GM23248 (cell line): ENCODE results near the gene EMILIN2. TPM values are rescaled to one million over a fixed set of nuclear protein-coding genes. Genes with fewer than 3 reads are reported as not detected.
A peak's percentile ranks its signal among the peaks of the same experiment; 100 is the strongest.
"Not testable (repeated sequence)": the region's sequence is repeated elsewhere in the genome, so short reads cannot be mapped to it uniquely, and the experiment has no call there.

Experiments
- DNase-seq: peaks from one replicate; pipeline ENCODE4 v3.0.0-alpha.2; 2015
- H2AFZ ChIP-seq: fragments of 200-600 bp; sonication (generic); 2 replicates; pipeline ENCODE4 v1.6.1; 2016; ENCODE audit warnings: antibody characterized with exemption
- H3F3A ChIP-seq: fragments of 200-600 bp; sonication (generic); 2 replicates; pipeline ENCODE4 v1.6.1; 2016; ENCODE audit warnings: mild to moderate bottlenecking, antibody characterized with exemption, mixed run types; ENCODE audit not compliant: insufficient read depth
- H3K27ac ChIP-seq: fragments of 200-600 bp; sonication (generic); 2 replicates; pipeline ENCODE4 v1.5.1; 2016; ENCODE audit warnings: mild to moderate bottlenecking
- H3K27me3 ChIP-seq: fragments of 200-600 bp; sonication (generic); replicated peaks from 2 replicates; pipeline ENCODE4 v1.6.1; 2016; ENCODE audit warnings: mild to moderate bottlenecking; ENCODE audit not compliant: insufficient read depth
- H3K36me3 ChIP-seq: fragments of 200-600 bp; sonication (generic); 2 replicates; pipeline ENCODE4 v1.6.1; 2016; ENCODE audit warnings: low read depth, mild to moderate bottlenecking
- H3K4me1 ChIP-seq: fragments of 200-600 bp; sonication (generic); 2 replicates; pipeline ENCODE4 v1.6.1; 2016; ENCODE audit warnings: mild to moderate bottlenecking; ENCODE audit not compliant: insufficient read depth
- H3K4me2 ChIP-seq: fragments of 200-600 bp; sonication (generic); one replicate; pipeline ENCODE4 v1.6.1; 2016; ENCODE audit warnings: mild to moderate bottlenecking; ENCODE audit not compliant: unreplicated experiment
- H3K4me3 ChIP-seq: fragments of 200-600 bp; sonication (generic); 2 replicates; pipeline ENCODE4 v1.5.1; 2016; ENCODE audit warnings: mild to moderate bottlenecking
- H3K79me2 ChIP-seq: fragments of 200-600 bp; sonication (generic); 2 replicates; pipeline ENCODE4 v1.6.1; 2016; ENCODE audit warnings: mild to moderate bottlenecking; ENCODE audit not compliant: insufficient read depth
- H3K9ac ChIP-seq: fragments of 200-600 bp; sonication (generic); 2 replicates; pipeline ENCODE4 v1.6.1; 2016; ENCODE audit warnings: mild to moderate bottlenecking
- H3K9me2 ChIP-seq: fragments of 200-600 bp; sonication (generic); 2 replicates; pipeline ENCODE4 v1.6.1; 2016; ENCODE audit warnings: mixed run types, mild to moderate bottlenecking, moderate library complexity; ENCODE audit not compliant: insufficient read depth
- H3K9me3 ChIP-seq: fragments of 200-600 bp; sonication (generic); one replicate; pipeline ENCODE4 v1.6.1; 2017; ENCODE audit warnings: low read depth
- H4K20me1 ChIP-seq: fragments of 200-600 bp; sonication (generic); 2 replicates; pipeline ENCODE4 v1.6.0; 2016; ENCODE audit not compliant: insufficient read depth
- EZH2 ChIP-seq: fragments of 200-600 bp; sonication (generic); IDR thresholded peaks from 2 replicates; pipeline ENCODE4 v1.6.1; 2018; ENCODE audit warnings: antibody characterized with exemption, mild to moderate bottlenecking; ENCODE audit not compliant: insufficient read depth, poor library complexity, severe bottlenecking
- EZH2phosphoT487 ChIP-seq: fragments of 200-600 bp; sonication (generic); IDR thresholded peaks from 2 replicates; pipeline ENCODE4 v1.6.1; 2018; ENCODE audit warnings: antibody characterized with exemption, moderate library complexity, mild to moderate bottlenecking, low read depth; ENCODE audit not compliant: insufficient read depth
- WGBS, 2 experiments: methylation state at CpG; one replicate each; pipeline ENCODE4 v1.1.6; 2015 to 2017; ENCODE audit warnings: low lambda C conversion rate in 2 of 2, low coverage in 1 of 2; ENCODE audit errors: missing lambda C conversion rate in 2 of 2; 5-methylcytosine and 5-hydroxymethylcytosine counted together
- in situ Hi-C: fragments of 300-500 bp; cut with MboI; formaldehyde crosslinking; loops from 2 replicates; pipeline ENCODE4 v1.15.0; 2020
- polyA plus RNA-seq: library from polyadenylated mRNA; unstranded; fragments of >200 nt; fragmentation: Nextera tagmentation; extraction: Ambion mirVana; gene quantifications from 2 replicates; pipeline ENCODE4 v1.2.1, GENCODE V29; 2016
- total RNA-seq: library from RNA; depleted of rRNA; stranded (reverse); fragments of >200 nt; shearing (Covaris generic); gene quantifications from 2 replicates; pipeline ENCODE4 v1.2.3, GENCODE V29; 2014

The EMILIN2 gene
- total and polyA plus RNA-seq, 2 experiments from 2014 or later, result 9.0 to 23.9 TPM

GRCh38 chr18:2914185-2914880, 67.5 kb downstream of the EMILIN2 start:
- in situ Hi-C loops, result no loop called here
- no peak overlapping the region for H3K27ac ChIP-seq
- H3K79me2 ChIP-seq, result no peaks in the 10 kb centered on the region
- H3K27me3 ChIP-seq, result no peaks in the 10 kb centered on the region
- H3K9me3 ChIP-seq, result no peaks in the 10 kb centered on the region
- H4K20me1 ChIP-seq, result no peaks in the 10 kb centered on the region
- 67 to 71% methylated on average over 17 of the region's 17 CpGs for WGBS, 2 experiments
- H3K9me2 ChIP-seq, result no peaks in the 10 kb centered on the region
- DNase-seq, result no peak
- H3K4me2 ChIP-seq, result no peak overlapping the region
- no peaks in the 10 kb centered on the region for H3K4me1 ChIP-seq
- H2AFZ ChIP-seq, result no peak overlapping the region
- no peak overlapping the region for H3K9ac ChIP-seq
- TF ChIP-seq EZH2phosphoT487 (no peak), EZH2 (no peak)
- H3K4me3 ChIP-seq, result no peak overlapping the region
- peaks cover 7% of the 10 kb centered on the region; the same call in 1 of the 2 replicates for H3K36me3 ChIP-seq
- peaks cover 30% of the 10 kb centered on the region for H3F3A ChIP-seq

GRCh38 chr18:2914881-2915240, 68.1 kb downstream of the EMILIN2 start:
- peak; percentile 63 for DNase-seq
- Histone ChIP-seq H3K4me2 (no peak overlapping the region), H3K9me3 (no peaks in the 10 kb centered on the region), H3K4me3 (no peak overlapping the region), H2AFZ (no peak overlapping the region), H3K27me3 (no peaks in the 10 kb centered on the region), H3K9ac (no peak overlapping the region), H3F3A (peaks cover 30% of the 10 kb centered on the region), H4K20me1 (no peaks in the 10 kb centered on the region), H3K9me2 (no peaks in the 10 kb centered on the region), H3K4me1 (no peaks in the 10 kb centered on the region), H3K79me2 (no peaks in the 10 kb centered on the region), H3K27ac (no peak overlapping the region), H3K36me3 (peaks cover 7% of the 10 kb centered on the region; the same call in 1 of the 2 replicates)
- in situ Hi-C loops, result no loop called here
- TF ChIP-seq EZH2, result no peak
- TF ChIP-seq EZH2phosphoT487, result no peak
- WGBS, 2 experiments, result 58 to 65% methylated on average over 11 of the region's 11 CpGs

- H2AFZ ChIP-seq, H3K4me2 ChIP-seq, H3K9me3 ChIP-seq, DNase-seq, H3K4me1 ChIP-seq, H3K79me2 ChIP-seq, H3K27ac ChIP-seq, H3K27me3 ChIP-seq, H3K36me3 ChIP-seq, H3K9me2 ChIP-seq, H3K4me3 ChIP-seq, H3K9ac ChIP-seq, in situ Hi-C loops, H4K20me1 ChIP-seq: not testable (repeated sequence)
- H3F3A ChIP-seq, result peaks cover 30% of the 10 kb centered on the region
- 92 to 96% methylated on average over 13 to 16 of the region's 16 CpGs for WGBS, 2 experiments
Observed at GRCh38 chr18:2915486-2915885, 68.7 kb downstream of the EMILIN2 start.

GRCh38 chr18:2916184-2916583, 69.4 kb downstream of the EMILIN2 start:
- no peaks in the 10 kb centered on the region for H3K79me2 ChIP-seq
- H2AFZ ChIP-seq, result no peak overlapping the region
- no peak overlapping the region for H3K4me3 ChIP-seq
- H3K9me3 ChIP-seq, result no peaks in the 10 kb centered on the region
- peaks cover 7% of the 10 kb centered on the region; the same call in 1 of the 2 replicates for H3K36me3 ChIP-seq
- no peaks in the 10 kb centered on the region for H4K20me1 ChIP-seq
- no peak for DNase-seq
- no peaks in the 10 kb centered on the region for H3K4me1 ChIP-seq
- H3K9ac ChIP-seq, result no peak overlapping the region
- WGBS, 2 experiments, result 85 to 90% methylated on average over 7 of the region's 7 CpGs
- no peaks in the 10 kb centered on the region for H3K9me2 ChIP-seq
- H3K27ac ChIP-seq, result no peak overlapping the region
- no peak for TF ChIP-seq EZH2
- TF ChIP-seq EZH2phosphoT487, result no peak
- in situ Hi-C loops, result no loop called here
- no peak overlapping the region for H3K4me2 ChIP-seq
- no peaks in the 10 kb centered on the region for H3K27me3 ChIP-seq
- peaks cover 30% of the 10 kb centered on the region for H3F3A ChIP-seq
